GM12878 (cell line): ENCODE data around the gene RAB35. TPM values are rescaled to one million over a fixed set of nuclear protein-coding genes. Genes with fewer than 3 reads are reported as not detected.

Source experiments
- ATAC-seq: fragments of 200-7000 bp; cut with Tn5 transposase; 3 replicates; pipeline ENCODE4 v1.9.1; 2020; ENCODE audit warnings: mild to moderate bottlenecking, moderate library complexity
- BruUV-seq: library from RNA; stranded (reverse); fragments of 400-500 nt; replicated peaks from 2 replicates; lab custom pipeline; 2021; lab: Mats Ljungman, UMichigan
- CTCF ChIA-PET: fragments of 300-600 bp; sonication (Branson Sonifier 250); formaldehyde crosslinking; extraction: SDS; loops from one replicate; lab custom pipeline; 2021; ENCODE audit warnings: inconsistent platforms; lab: Yijun Ruan, JAX
- POLR2A ChIA-PET: fragments of 350-600 bp; formaldehyde crosslinking; extraction: SDS; loops from one replicate; lab custom pipeline; 2021; ENCODE audit warnings: inconsistent platforms; lab: Charles Lee
- RAD21 ChIA-PET: fragments of 300-600 bp; sonication (Branson Sonifier 250); formaldehyde crosslinking; loops from one replicate; lab custom pipeline; 2023; ENCODE audit warnings: antibody characterized with exemption; ENCODE audit not compliant: unreplicated experiment; lab: Charles Lee
- SMC1A ChIA-PET: fragments of 300-600 bp; sonication (Branson Sonifier 250); formaldehyde crosslinking; loops from one replicate; lab custom pipeline; 2023; ENCODE audit not compliant: unreplicated experiment, uncharacterized antibody; lab: Charles Lee
- DNase-seq: peaks from one replicate; pipeline ENCODE4 v3.0.0-alpha.2; 2011; ENCODE audit warnings: low read depth, low spot score
- FAIRE-seq: peaks from 3 replicates; lab custom pipeline; 2011; peaks lifted over from hg19 to GRCh38; lab: Jason Lieb, UNC
- H2AFZ ChIP-seq: 2 replicates; pipeline ENCODE4 v1.6.0; 2011; ENCODE audit warnings: low read depth, low read length, control low read depth; ENCODE audit not compliant: control insufficient read depth
- H3K27ac ChIP-seq: 2 replicates; pipeline ENCODE4 v1.5.1; 2011; ENCODE audit warnings: control low read depth; ENCODE audit not compliant: control insufficient read depth, insufficient read depth
- H3K27me3 ChIP-seq, 2 experiments: replicated peaks in 1 of 2; 2 replicates each; pipeline versions ENCODE4 v1.6.0 to v1.6.1; 2011; ENCODE audit warnings: low read length in 1 of 2; ENCODE audit not compliant: control insufficient read depth in 2 of 2, insufficient read depth in 2 of 2
- H3K36me3 ChIP-seq, 2 experiments: 2 replicates each; pipeline ENCODE4 v1.5.1; 2011; ENCODE audit warnings: low read length in 1 of 2; ENCODE audit not compliant: control insufficient read depth in 2 of 2, insufficient read depth in 2 of 2
- H3K4me1 ChIP-seq: 2 replicates; pipeline ENCODE4 v1.6.1; 2011; ENCODE audit warnings: mild to moderate bottlenecking, low read length, moderate library complexity, mixed read lengths; ENCODE audit not compliant: control insufficient read depth, insufficient read depth
- H3K4me2 ChIP-seq: 2 replicates; pipeline ENCODE4 v1.6.0; 2011; ENCODE audit warnings: control low read depth; ENCODE audit not compliant: control insufficient read depth, insufficient read depth
- H3K4me3 ChIP-seq: fragments of 200-600 bp; sonication (generic); 2 replicates; pipeline ENCODE4 v1.5.1; 2016
- H3K79me2 ChIP-seq: 2 replicates; pipeline ENCODE4 v1.6.0; 2011; ENCODE audit warnings: low read length; ENCODE audit not compliant: control insufficient read depth, insufficient read depth
- H3K9ac ChIP-seq: 2 replicates; pipeline ENCODE4 v1.8.0; 2011; ENCODE audit warnings: low read length, control low read depth, mixed read lengths; ENCODE audit not compliant: control insufficient read depth, insufficient read depth
- H3K9me3 ChIP-seq: replicated peaks from 3 replicates; pipeline ENCODE4 v1.5.1; 2011; ENCODE audit warnings: mild to moderate bottlenecking, low read length; ENCODE audit not compliant: control insufficient read depth, insufficient read depth
- H4K20me1 ChIP-seq: 2 replicates; pipeline ENCODE4 v1.6.0; 2011; ENCODE audit not compliant: control insufficient read depth, insufficient read depth
- CBX3 ChIP-seq: fragments of 200-600 bp; sonication (generic); IDR thresholded peaks from 2 replicates; pipeline ENCODE4 v1.6.1; 2016; ENCODE audit warnings: low read depth, borderline replicate concordance
- CREB1 ChIP-seq: IDR thresholded peaks from 2 replicates; pipeline ENCODE4 v1.6.1; 2012; ENCODE audit warnings: low read depth, mild to moderate bottlenecking, inconsistent platforms
- ESRRA ChIP-seq: IDR thresholded peaks from 2 replicates; pipeline ENCODE4 v1.6.1; 2012; ENCODE audit warnings: mild to moderate bottlenecking, low read length, improper control_type of control experiment
- MEF2A ChIP-seq: IDR thresholded peaks from 2 replicates; pipeline ENCODE4 v1.6.1; 2011; ENCODE audit warnings: low read depth, mild to moderate bottlenecking, low read length, moderate library complexity; ENCODE audit not compliant: insufficient read depth
- NFXL1 ChIP-seq: fragments of 450-650 bp; IDR thresholded peaks from 2 replicates; pipeline ENCODE4 v1.6.1; 2017; ENCODE audit warnings: antibody characterized with exemption, mild to moderate bottlenecking, borderline replicate concordance
- PAX5 ChIP-seq: IDR thresholded peaks from 2 replicates; pipeline ENCODE4 v1.6.1; 2011; ENCODE audit warnings: low read depth, low read length, borderline replicate concordance
- RBBP5 ChIP-seq: fragments of 200-600 bp; sonication (generic); conservative IDR thresholded peaks from 2 replicates; pipeline ENCODE4 v1.6.1; 2016
- SRF ChIP-seq, 2 experiments: IDR thresholded peaks; 2 replicates each; pipeline ENCODE4 v1.6.1; 2011; ENCODE audit warnings: low read depth in 2 of 2, low read length in 2 of 2, mild to moderate bottlenecking in 1 of 2, moderate library complexity in 1 of 2
- WGBS: methylation state at CpG from one replicate; pipeline ENCODE4 v1.1.6; 2016; ENCODE audit warnings: low lambda C conversion rate; ENCODE audit not compliant: insufficient replicate concordance, insufficient coverage; ENCODE audit errors: missing lambda C conversion rate; 5-methylcytosine and 5-hydroxymethylcytosine counted together
- in situ Hi-C: fragments of 300-500 bp; cut with MboI; formaldehyde crosslinking; loops from 9 replicates; pipeline ENCODE4 v1.14.3; 2018; ENCODE audit warnings: mixed read lengths
- intact Hi-C: fragments of 100-400 bp; cut with micrococcal nuclease; formaldehyde crosslinking; loops from one replicate; pipeline ENCODE4 v1.14.2; 2022; ENCODE audit not compliant: unreplicated experiment
- polyA plus RNA-seq, 11 experiments: library from polyadenylated mRNA; depleted of rRNA in 4 of 11; unstranded in 6 of 11; stranded (reverse) in 5 of 11; fragments of >200 nt; fragmentation: Nextera tagmentation in 4 of 11; fragmentation: Illumina TruSeq in 1 of 11; extraction: Ambion mirVana in 4 of 11; extraction: Trizol in 1 of 11; gene quantifications; 1 replicate in 1 of 11; 2 replicates in 10 of 11; pipeline versions ENCODE4 v1.2.1 to v1.2.3, GENCODE V29; 2011 to 2016; ENCODE audit warnings: inconsistent platforms in 2 of 11, missing spikeins in 2 of 11, low read depth in 1 of 11
- total RNA-seq, 4 experiments: library from RNA; depleted of rRNA in 3 of 4; stranded (reverse); fragments of >200 nt in 3 of 4; fragmentation: Illumina TruSeq in 1 of 4; extraction: Trizol in 1 of 4; gene quantifications; 2 replicates each; pipeline versions ENCODE4 v1.2.1 to v1.2.3, GENCODE V29; 2013 to 2021
- TF ChIP-seq, protein P1 (sequence below): fragments of 450-650 bp; formaldehyde crosslinking; IDR thresholded peaks from 2 replicates; pipeline ENCODE4 v1.4.0; 2022; ENCODE audit warnings: mild to moderate bottlenecking, moderate library complexity
- TF ChIP-seq, protein P2 (sequence below): IDR thresholded peaks from 2 replicates; pipeline ENCODE4 v1.6.1; 2012; ENCODE audit warnings: improper control_type of control experiment, low read depth, low read length; ENCODE audit not compliant: insufficient replicate concordance
- TF ChIP-seq, protein P3 (sequence below): fragments of 450-650 bp; IDR thresholded peaks from 2 replicates; pipeline ENCODE4 v1.6.1; 2018; ENCODE audit warnings: borderline replicate concordance, mild to moderate bottlenecking; ENCODE audit not compliant: partially characterized antibody

RAB35 gene
- total and polyA plus RNA-seq, 10 of the 15 experiments (the other 5 are each of a cell fraction or from before 2014, with no cell fraction given), result 0.76 to 99.2 (median 43.8) TPM

DNA sequence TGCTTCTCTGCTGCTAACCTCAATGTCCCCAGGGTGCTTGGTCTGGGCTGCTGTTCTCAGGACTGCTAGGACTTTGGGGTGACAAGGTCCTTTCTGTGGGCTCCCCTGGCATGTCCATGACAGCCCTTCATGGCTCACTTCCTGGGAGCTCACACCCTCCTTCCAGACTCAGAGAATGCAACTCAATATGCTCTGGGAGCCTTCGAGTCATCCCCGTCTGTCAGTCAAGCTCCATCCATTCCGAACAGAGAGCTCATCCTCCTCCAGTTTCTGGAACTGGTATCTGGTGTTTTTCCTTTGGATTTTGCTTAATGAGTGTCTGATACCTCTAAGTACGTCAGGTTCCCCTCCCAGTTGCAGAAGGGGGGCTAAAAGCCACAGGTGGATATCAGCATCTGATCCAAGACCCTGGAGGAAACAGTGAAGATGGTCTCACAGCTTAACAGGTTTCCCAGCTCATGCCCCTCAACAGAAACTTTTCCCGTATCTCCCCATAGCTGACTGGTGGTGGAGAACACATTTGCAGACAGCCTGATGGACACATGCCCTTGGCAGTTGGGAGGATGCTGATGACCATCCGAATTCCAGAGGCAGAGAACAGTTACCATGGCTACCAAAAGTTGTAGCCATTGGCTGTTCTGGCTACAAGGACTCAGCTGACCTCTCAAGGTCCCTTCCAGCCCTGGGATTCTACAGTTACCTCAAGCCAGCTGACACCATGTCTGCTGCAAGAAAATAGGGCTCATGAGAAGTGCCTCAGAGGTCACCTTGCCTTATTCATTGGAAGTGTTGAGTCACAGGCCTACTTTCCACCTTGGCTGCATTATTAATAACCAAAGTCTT, 9.5 kb upstream of the RAB35 start:
- no TSS peak for BruUV-seq
- in situ Hi-C loops (no loop called here), intact Hi-C loops (no loop called here)
- Histone ChIP-seq H3K4me1 (peaks cover 25% of the 10 kb centered on the region), H3K36me3 (peaks cover 16 to 25% of the 10 kb centered on the region in 2 experiments), H3K27ac (no peak overlapping the region), H4K20me1 (no peaks in the 10 kb centered on the region), H3K4me3 (no peak overlapping the region), H3K27me3 (no peaks in the 10 kb centered on the region), H3K9me3 (no peaks in the 10 kb centered on the region), H2AFZ (no peak overlapping the region), H3K4me2 (no peak overlapping the region), H3K9ac (no peak overlapping the region), H3K79me2 (peaks cover 4% of the 10 kb centered on the region)
- DNase-seq (no peak), FAIRE-seq (no peak), ATAC-seq (no peak)
- 98% methylated on average over 6 of the region's 6 CpGs for WGBS
- CTCF ChIA-PET, result interaction anchor here (1.1 to 1.8 kb wide), 2 partner anchors 10 to 176 kb away, joined by 3 to 4 read pairs; partner anchors contain the start of gene SIRT4
- RAD21 ChIA-PET, result interaction anchor here (1.5 kb wide), 1 partner anchor 39 kb away, joined by 5 read pairs; no protein-coding TSS in a partner anchor
- SMC1A ChIA-PET, result interaction anchor here (1.0 to 2.5 kb wide), 4 partner anchors 8 to 21 kb away, joined by 3 to 15 read pairs (median 4); partner anchors contain the start of gene RAB35
- POLR2A ChIA-PET, result interaction anchor here (0.8 to 2.2 kb wide), 4 partner anchors 9 to 42 kb away, joined by 3 to 12 read pairs (median 4); partner anchors contain the start of gene RAB35
- TF ChIP-seq, protein P1, sequence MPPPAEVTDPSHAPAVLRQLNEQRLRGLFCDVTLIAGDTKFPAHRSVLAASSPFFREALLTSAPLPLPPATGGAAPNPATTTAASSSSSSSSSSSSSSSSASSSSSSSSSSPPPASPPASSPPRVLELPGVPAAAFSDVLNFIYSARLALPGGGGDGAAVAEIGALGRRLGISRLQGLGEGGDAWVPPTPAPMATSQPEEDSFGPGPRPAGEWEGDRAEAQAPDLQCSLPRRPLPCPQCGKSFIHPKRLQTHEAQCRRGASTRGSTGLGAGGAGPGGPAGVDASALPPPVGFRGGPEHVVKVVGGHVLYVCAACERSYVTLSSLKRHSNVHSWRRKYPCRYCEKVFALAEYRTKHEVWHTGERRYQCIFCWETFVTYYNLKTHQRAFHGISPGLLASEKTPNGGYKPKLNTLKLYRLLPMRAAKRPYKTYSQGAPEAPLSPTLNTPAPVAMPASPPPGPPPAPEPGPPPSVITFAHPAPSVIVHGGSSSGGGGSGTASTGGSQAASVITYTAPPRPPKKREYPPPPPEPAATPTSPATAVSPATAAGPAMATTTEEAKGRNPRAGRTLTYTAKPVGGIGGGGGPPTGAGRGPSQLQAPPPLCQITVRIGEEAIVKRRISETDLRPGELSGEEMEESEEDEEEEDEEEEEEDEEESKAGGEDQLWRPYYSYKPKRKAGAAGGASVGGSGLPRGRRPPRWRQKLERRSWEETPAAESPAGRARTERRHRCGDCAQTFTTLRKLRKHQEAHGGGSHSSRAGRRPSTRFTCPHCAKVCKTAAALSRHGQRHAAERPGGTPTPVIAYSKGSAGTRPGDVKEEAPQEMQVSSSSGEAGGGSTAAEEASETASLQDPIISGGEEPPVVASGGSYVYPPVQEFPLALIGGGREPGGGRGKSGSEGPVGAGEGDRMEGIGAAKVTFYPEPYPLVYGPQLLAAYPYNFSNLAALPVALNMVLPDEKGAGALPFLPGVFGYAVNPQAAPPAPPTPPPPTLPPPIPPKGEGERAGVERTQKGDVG, result no peak
- TF ChIP-seq SRF (IDR thresholded peaks at IDR 0.05; ENCODE audit: low read depth in 2 of 2, low read length in 2 of 2), result no peak
- no peak for TF ChIP-seq CREB1
- TF ChIP-seq, protein P2, sequence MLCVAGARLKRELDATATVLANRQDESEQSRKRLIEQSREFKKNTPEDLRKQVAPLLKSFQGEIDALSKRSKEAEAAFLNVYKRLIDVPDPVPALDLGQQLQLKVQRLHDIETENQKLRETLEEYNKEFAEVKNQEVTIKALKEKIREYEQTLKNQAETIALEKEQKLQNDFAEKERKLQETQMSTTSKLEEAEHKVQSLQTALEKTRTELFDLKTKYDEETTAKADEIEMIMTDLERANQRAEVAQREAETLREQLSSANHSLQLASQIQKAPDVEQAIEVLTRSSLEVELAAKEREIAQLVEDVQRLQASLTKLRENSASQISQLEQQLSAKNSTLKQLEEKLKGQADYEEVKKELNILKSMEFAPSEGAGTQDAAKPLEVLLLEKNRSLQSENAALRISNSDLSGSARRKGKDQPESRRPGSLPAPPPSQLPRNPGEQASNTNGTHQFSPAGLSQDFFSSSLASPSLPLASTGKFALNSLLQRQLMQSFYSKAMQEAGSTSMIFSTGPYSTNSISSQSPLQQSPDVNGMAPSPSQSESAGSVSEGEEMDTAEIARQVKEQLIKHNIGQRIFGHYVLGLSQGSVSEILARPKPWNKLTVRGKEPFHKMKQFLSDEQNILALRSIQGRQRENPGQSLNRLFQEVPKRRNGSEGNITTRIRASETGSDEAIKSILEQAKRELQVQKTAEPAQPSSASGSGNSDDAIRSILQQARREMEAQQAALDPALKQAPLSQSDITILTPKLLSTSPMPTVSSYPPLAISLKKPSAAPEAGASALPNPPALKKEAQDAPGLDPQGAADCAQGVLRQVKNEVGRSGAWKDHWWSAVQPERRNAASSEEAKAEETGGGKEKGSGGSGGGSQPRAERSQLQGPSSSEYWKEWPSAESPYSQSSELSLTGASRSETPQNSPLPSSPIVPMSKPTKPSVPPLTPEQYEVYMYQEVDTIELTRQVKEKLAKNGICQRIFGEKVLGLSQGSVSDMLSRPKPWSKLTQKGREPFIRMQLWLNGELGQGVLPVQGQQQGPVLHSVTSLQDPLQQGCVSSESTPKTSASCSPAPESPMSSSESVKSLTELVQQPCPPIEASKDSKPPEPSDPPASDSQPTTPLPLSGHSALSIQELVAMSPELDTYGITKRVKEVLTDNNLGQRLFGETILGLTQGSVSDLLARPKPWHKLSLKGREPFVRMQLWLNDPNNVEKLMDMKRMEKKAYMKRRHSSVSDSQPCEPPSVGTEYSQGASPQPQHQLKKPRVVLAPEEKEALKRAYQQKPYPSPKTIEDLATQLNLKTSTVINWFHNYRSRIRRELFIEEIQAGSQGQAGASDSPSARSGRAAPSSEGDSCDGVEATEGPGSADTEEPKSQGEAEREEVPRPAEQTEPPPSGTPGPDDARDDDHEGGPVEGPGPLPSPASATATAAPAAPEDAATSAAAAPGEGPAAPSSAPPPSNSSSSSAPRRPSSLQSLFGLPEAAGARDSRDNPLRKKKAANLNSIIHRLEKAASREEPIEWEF, result no peak
- TF ChIP-seq CBX3, result no peak
- no peak for TF ChIP-seq NFXL1
- no peak for TF ChIP-seq ESRRA
- TF ChIP-seq PAX5, result no peak
- no peak for TF ChIP-seq RBBP5
- TF ChIP-seq, protein P3, sequence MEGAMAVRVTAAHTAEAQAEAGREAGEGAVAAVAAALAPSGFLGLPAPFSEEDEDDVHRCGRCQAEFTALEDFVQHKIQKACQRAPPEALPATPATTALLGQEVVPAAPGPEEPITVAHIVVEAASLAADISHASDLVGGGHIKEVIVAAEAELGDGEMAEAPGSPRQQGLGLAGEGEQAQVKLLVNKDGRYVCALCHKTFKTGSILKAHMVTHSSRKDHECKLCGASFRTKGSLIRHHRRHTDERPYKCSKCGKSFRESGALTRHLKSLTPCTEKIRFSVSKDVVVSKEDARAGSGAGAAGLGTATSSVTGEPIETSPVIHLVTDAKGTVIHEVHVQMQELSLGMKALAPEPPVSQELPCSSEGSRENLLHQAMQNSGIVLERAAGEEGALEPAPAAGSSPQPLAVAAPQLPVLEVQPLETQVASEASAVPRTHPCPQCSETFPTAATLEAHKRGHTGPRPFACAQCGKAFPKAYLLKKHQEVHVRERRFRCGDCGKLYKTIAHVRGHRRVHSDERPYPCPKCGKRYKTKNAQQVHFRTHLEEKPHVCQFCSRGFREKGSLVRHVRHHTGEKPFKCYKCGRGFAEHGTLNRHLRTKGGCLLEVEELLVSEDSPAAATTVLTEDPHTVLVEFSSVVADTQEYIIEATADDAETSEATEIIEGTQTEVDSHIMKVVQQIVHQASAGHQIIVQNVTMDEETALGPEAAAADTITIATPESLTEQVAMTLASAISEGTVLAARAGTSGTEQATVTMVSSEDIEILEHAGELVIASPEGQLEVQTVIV, result no peak
- TF ChIP-seq MEF2A, result no peak
